WTC11 (cell line): ENCODE data around the gene RPS6KL1.

ENCODE experiments used
- ATF1 ChIP-seq: sonication (generic); formaldehyde crosslinking; IDR thresholded peaks from 2 replicates; pipeline ENCODE4 v1.8.1; 2023; ENCODE audit warnings: mild to moderate bottlenecking, moderate library complexity, missing genetic modification reagents
- CBFB ChIP-seq: sonication (generic); formaldehyde crosslinking; IDR thresholded peaks from 2 replicates; pipeline ENCODE4 v1.8.1; 2022; ENCODE audit warnings: mild to moderate bottlenecking, low read depth, missing genetic modification reagents
- CTCF ChIP-seq: fragments of 200-600 bp; IDR thresholded peaks from 2 replicates; pipeline ENCODE4 v1.8.0; 2022; ENCODE audit warnings: antibody characterized with exemption
- ETV6 ChIP-seq: sonication (generic); formaldehyde crosslinking; IDR thresholded peaks from 2 replicates; pipeline ENCODE4 v1.8.1; 2022; ENCODE audit warnings: mild to moderate bottlenecking, missing genetic modification reagents
- MAX ChIP-seq: sonication (generic); formaldehyde crosslinking; IDR thresholded peaks from 2 replicates; pipeline ENCODE4 v1.8.0; 2022; ENCODE audit warnings: mild to moderate bottlenecking, missing genetic modification reagents
- NFE2L1 ChIP-seq: sonication (generic); formaldehyde crosslinking; IDR thresholded peaks from 2 replicates; pipeline ENCODE4 v1.8.1; 2023; ENCODE audit warnings: missing genetic modification reagents
- STAT6 ChIP-seq: sonication (generic); formaldehyde crosslinking; conservative IDR thresholded peaks from 2 replicates; pipeline ENCODE4 v1.8.1; 2023; ENCODE audit warnings: mild to moderate bottlenecking, low read depth, missing genetic modification reagents, moderate library complexity
- ZBTB21 ChIP-seq: sonication (generic); formaldehyde crosslinking; IDR thresholded peaks from 2 replicates; pipeline ENCODE4 v1.8.1; 2023; ENCODE audit warnings: mild to moderate bottlenecking, missing genetic modification reagents, borderline replicate concordance
- ZNF263 ChIP-seq: sonication (generic); formaldehyde crosslinking; IDR thresholded peaks from 2 replicates; pipeline ENCODE4 v1.8.1; 2022; ENCODE audit warnings: low read depth, mild to moderate bottlenecking, moderate library complexity, missing genetic modification reagents
- TF ChIP-seq, protein P1 (sequence below): fragments of 250-450 bp; sonication (Bioruptor Pico); IDR thresholded peaks from 2 replicates; pipeline ENCODE4 v1.8.0; 2021; ENCODE audit warnings: mild to moderate bottlenecking
- TF ChIP-seq, protein P2 (sequence below): sonication (generic); formaldehyde crosslinking; IDR thresholded peaks from 2 replicates; pipeline ENCODE4 v1.8.0; 2022; ENCODE audit warnings: missing genetic modification reagents

DNA sequence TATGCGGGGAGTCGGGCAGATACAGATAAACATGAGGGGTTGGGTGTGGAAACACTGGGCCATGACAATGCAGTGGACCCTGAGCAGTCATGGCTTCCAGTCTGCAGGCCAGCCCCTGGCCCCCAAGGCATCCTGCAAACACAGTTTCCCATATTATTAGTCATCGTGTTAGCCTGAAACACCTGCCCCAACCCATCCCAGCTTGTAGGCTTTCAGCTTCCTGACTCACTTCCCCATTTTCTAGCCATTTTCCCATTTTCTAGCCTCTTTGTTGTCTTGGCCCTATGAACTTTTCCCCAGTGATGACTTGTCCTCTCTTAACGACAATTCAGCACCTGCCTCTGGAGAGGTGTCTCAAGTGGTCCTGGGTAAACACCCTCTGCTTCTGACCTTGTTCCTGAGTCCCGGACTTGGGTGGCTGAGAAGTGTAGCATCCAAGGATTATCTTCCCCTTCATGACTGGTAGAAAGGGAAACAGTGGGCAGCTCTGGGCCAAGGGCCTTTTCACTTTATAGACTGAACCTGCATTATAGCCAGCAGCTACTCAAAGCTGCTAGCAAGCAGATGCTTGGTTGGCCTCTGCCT, 36.6 kb upstream of the RPS6KL1 start:
- TF ChIP-seq, protein P1, sequence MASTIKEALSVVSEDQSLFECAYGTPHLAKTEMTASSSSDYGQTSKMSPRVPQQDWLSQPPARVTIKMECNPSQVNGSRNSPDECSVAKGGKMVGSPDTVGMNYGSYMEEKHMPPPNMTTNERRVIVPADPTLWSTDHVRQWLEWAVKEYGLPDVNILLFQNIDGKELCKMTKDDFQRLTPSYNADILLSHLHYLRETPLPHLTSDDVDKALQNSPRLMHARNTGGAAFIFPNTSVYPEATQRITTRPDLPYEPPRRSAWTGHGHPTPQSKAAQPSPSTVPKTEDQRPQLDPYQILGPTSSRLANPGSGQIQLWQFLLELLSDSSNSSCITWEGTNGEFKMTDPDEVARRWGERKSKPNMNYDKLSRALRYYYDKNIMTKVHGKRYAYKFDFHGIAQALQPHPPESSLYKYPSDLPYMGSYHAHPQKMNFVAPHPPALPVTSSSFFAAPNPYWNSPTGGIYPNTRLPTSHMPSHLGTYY (CRISPR knock-in tag), result no peak
- TF ChIP-seq ATF1 (CRISPR knock-in tag) (no peak), STAT6 (CRISPR knock-in tag) (no peak), CTCF (no peak), CBFB (CRISPR knock-in tag) (no peak), ZBTB21 (no peak), MAX (CRISPR knock-in tag) (no peak), ZNF263 (CRISPR knock-in tag) (no peak), ETV6 (CRISPR knock-in tag) (no peak), NFE2L1 (CRISPR knock-in tag) (no peak)
- TF ChIP-seq, protein P2, sequence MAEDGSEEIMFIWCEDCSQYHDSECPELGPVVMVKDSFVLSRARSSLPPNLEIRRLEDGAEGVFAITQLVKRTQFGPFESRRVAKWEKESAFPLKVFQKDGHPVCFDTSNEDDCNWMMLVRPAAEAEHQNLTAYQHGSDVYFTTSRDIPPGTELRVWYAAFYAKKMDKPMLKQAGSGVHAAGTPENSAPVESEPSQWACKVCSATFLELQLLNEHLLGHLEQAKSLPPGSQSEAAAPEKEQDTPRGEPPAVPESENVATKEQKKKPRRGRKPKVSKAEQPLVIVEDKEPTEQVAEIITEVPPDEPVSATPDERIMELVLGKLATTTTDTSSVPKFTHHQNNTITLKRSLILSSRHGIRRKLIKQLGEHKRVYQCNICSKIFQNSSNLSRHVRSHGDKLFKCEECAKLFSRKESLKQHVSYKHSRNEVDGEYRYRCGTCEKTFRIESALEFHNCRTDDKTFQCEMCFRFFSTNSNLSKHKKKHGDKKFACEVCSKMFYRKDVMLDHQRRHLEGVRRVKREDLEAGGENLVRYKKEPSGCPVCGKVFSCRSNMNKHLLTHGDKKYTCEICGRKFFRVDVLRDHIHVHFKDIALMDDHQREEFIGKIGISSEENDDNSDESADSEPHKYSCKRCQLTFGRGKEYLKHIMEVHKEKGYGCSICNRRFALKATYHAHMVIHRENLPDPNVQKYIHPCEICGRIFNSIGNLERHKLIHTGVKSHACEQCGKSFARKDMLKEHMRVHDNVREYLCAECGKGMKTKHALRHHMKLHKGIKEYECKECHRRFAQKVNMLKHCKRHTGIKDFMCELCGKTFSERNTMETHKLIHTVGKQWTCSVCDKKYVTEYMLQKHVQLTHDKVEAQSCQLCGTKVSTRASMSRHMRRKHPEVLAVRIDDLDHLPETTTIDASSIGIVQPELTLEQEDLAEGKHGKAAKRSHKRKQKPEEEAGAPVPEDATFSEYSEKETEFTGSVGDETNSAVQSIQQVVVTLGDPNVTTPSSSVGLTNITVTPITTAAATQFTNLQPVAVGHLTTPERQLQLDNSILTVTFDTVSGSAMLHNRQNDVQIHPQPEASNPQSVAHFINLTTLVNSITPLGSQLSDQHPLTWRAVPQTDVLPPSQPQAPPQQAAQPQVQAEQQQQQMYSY (CRISPR knock-in tag), result no peak
